GM12801 (cell line): ENCODE results near the gene GPC6.

Experiments used
- CTCF ChIP-seq: IDR thresholded peaks from one replicate; pipeline ENCODE4 v1.5.1; 2011; ENCODE audit warnings: control low read depth; ENCODE audit not compliant: insufficient read length; ENCODE audit errors: extremely low read depth

Gene GPC6

GRCh38 chr13:94181461-94182107 is 955.0 kb downstream of the GPC6 start:
- no peak for TF ChIP-seq CTCF

GRCh38 chr13:94182185-94182761 is 955.7 kb downstream of the GPC6 start:
- TF ChIP-seq CTCF, result no peak

- TF ChIP-seq CTCF, result no peak
Observed at GRCh38 chr13:94186470-94186869, 959.9 kb downstream of the GPC6 start.

- no peak for TF ChIP-seq CTCF
Observed at GRCh38 chr13:94188201-94188854, 961.7 kb downstream of the GPC6 start.

- TF ChIP-seq CTCF, result no peak
Observed at GRCh38 chr13:94192431-94192975, 965.9 kb downstream of the GPC6 start.

- no peak for TF ChIP-seq CTCF
Observed at GRCh38 chr13:94195715-94196114, 969.1 kb downstream of the GPC6 start.

GRCh38 chr13:94196413-94196812 is 969.8 kb downstream of the GPC6 start:
- TF ChIP-seq CTCF, result no peak
